Measurements from ENCODE around the gene LTBP1.

Gene LTBP1

DNA sequence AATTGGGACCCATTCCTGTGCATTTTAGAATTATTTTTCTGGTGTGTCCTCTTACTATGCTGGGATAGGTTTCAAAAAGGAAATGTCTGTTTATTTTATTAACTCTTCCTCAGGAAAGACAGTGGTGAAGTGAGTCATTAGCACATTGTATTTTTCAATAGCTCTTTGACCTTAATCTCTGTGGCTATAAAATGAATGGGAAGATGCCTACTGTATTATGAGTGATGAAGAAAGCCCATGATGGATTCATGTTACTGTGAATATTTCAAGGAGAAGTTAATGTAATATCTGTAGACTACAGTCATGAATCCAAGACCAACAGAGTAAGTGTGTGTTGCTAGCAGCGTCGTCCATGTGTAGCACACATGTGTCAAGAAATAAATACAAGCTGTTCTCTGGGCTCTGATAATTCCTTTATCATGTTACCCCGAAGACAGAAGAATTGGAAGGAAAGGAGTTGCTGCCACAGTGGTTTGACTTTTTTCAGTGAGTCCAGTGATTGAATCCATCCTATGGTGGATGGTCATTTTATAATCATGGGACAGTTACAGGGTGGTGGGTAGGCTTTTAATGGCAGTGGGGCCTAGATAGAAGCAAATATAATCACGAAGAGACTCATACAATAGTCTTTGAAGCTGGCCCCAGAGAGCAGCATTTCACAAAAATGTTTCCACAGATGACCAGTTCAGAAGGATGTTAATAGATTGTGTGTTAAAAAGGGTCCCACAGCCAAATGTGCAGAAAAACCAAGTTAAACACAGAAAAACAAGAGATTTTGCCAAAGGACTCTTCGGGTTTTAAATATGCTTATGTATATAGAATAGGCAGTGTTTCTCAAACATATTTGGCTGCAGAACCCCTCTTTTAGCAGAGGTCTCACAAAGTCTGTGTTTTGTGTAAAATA lies 290.0 kb downstream of the LTBP1 start:
- POLR2A ChIA-PET: no interaction called here
- CTCF ChIA-PET: interaction anchor here (1.9 kb wide), 1 partner anchor 202 kb away, joined by 6 read pairs; no protein-coding TSS in a partner anchor
- DNase-seq (ENCODE audit: low read depth, low spot score): no peak
- no peak overlapping the region for H3K4me3 ChIP-seq (ENCODE audit: low read depth, low read length)
- TF ChIP-seq, protein P1, sequence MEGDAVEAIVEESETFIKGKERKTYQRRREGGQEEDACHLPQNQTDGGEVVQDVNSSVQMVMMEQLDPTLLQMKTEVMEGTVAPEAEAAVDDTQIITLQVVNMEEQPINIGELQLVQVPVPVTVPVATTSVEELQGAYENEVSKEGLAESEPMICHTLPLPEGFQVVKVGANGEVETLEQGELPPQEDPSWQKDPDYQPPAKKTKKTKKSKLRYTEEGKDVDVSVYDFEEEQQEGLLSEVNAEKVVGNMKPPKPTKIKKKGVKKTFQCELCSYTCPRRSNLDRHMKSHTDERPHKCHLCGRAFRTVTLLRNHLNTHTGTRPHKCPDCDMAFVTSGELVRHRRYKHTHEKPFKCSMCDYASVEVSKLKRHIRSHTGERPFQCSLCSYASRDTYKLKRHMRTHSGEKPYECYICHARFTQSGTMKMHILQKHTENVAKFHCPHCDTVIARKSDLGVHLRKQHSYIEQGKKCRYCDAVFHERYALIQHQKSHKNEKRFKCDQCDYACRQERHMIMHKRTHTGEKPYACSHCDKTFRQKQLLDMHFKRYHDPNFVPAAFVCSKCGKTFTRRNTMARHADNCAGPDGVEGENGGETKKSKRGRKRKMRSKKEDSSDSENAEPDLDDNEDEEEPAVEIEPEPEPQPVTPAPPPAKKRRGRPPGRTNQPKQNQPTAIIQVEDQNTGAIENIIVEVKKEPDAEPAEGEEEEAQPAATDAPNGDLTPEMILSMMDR (IDR thresholded peaks at IDR 0.05; ENCODE audit: insufficient read depth, low read length, missing control alignments): no peak

DNA sequence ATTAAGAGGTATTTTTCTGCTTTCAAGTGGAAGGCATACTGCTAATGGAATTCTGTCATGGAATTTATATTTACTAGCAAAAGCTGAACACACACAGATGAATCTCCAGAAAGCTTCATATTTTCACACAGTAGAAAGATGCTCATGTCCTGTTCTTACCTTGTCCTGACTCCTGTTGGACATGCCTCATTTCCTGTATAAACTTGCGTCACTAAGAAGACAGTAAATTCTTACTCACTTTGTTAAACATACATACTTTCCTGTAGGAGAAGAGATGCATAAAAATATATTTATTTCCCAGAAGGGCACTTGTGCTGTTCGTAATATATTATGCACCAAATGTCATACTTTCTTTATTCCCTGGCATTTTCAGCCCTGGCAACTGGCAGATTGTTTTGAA lies 291.4 kb downstream of the LTBP1 start:
- ChIA-PET CTCF (interaction anchor here (1.9 kb wide), 1 partner anchor 204 kb away, joined by 6 read pairs; no protein-coding TSS in a partner anchor), POLR2A (no interaction called here)
- TF ChIP-seq, protein P1 (IDR thresholded peaks at IDR 0.05; ENCODE audit: insufficient read depth, low read length, missing control alignments): no peak
- DNase-seq (ENCODE audit: low read depth, low spot score): peak; percentile 72
- H3K4me3 ChIP-seq (ENCODE audit: low read depth, low read length): no peak overlapping the region

DNA sequence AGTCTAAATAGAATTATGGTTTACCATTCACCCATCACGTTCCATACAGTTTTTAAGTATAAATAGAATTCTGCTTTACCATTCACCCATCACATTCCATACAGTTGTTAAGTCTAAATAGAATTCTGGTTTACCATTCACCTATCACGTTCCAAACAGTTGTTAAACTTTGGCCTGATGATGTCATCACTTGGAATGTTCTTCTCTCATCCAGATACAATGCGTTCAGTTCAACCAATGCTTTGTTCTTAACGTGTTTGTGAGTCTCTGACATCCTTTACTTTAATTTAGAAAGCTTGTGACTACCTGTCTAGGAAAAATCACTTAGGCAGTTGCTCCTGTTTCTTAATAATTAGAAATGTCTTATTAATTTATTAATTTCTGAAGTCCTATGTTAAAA lies 293.4 kb downstream of the LTBP1 start:
- CTCF ChIA-PET: interaction anchor here (1.5 kb wide), 1 partner anchor 25 kb away, joined by 4 read pairs; no protein-coding TSS in a partner anchor
- H3K4me3 ChIP-seq (ENCODE audit: low read depth, low read length): no peak overlapping the region
- POLR2A ChIA-PET: no interaction called here
- no peak for DNase-seq (ENCODE audit: low read depth, low spot score)
- TF ChIP-seq, protein P1 (IDR thresholded peaks at IDR 0.05; ENCODE audit: insufficient read depth, low read length, missing control alignments): no peak

DNA sequence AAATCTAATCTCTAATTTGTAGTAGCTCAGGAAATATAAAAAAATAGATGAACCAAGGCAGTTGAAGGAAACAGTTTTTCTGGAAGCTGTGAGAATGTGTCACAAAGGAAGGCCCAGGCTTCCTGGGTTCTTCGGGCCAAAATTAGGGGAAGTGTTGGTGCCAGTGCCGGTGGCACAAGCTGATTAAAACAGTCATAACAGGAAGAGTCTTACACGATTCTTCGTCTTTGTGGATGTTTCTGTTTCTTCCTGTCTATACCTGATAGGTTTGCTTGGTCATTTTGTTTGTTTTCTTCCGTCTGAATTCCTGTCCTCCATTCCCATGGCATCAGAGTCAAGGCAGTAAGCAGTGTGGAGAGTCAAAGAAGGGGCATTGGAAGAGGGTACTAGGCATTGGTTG lies 294.3 kb downstream of the LTBP1 start:
- CTCF ChIA-PET: interaction anchor here (1.5 kb wide), 1 partner anchor 26 kb away, joined by 4 read pairs; no protein-coding TSS in a partner anchor

DNA sequence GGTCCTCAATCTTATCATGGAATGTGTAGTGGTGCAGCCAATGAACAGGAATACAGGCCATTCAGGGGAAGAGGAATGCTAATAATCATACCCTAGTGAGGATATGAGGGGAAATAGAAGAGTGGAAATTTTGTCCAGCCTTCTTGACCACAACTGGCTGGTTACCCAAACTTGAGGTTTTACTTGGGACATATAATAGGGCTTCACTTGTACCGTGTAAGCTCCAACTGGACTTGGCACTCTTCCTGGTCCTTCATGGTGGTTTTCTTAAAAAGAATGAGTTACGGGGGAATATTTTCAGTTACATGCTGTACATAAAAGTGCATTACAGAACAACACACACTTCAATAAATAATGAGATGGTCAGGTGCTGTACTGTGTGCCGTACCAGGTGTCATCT lies 294.8 kb downstream of the LTBP1 start:
- TF ChIP-seq, protein P1 (IDR thresholded peaks at IDR 0.05; ENCODE audit: insufficient read depth, low read length, missing control alignments): no peak
- DNase-seq (ENCODE audit: low read depth, low spot score): no peak
- ChIA-PET CTCF (no interaction called here), POLR2A (no interaction called here)
- H3K4me3 ChIP-seq (ENCODE audit: low read depth, low read length): no peak overlapping the region

More for the DNA sequence above, 294.3 kb downstream of the LTBP1 start:
- no peak overlapping the region for H3K4me3 ChIP-seq (ENCODE audit: low read depth, low read length)
- POLR2A ChIA-PET: no interaction called here
- no peak for DNase-seq (ENCODE audit: low read depth, low spot score)
- TF ChIP-seq, protein P1 (IDR thresholded peaks at IDR 0.05; ENCODE audit: insufficient read depth, low read length, missing control alignments): no peak

DNA sequence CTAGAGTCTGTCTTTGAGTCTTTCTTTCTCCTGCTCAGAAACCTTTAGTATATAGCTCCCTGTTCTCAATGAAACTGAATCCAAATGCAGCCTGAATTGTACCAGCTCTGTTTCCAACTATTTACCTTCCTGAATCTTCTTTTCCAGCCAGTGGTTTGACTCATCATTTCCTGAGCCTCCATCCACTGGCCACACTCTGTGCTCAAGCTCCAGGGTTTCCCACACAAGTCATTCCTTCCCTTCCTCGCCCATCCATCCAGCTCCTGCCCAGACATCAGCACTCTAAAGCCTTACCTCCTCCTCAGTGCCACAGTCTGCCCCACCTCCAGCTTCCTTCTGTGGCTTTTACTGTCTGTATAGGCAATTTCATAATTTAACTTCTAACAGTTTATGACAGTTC lies 296.1 kb downstream of the LTBP1 start:
- TF ChIP-seq, protein P1 (IDR thresholded peaks at IDR 0.05; ENCODE audit: insufficient read depth, low read length, missing control alignments): no peak
- H3K4me3 ChIP-seq (ENCODE audit: low read depth, low read length): no peak overlapping the region
- POLR2A ChIA-PET: interaction anchor here (1.1 kb wide), 1 partner anchor 108 kb away, joined by 4 read pairs; no protein-coding TSS in a partner anchor
- DNase-seq (ENCODE audit: low read depth, low spot score): no peak
- CTCF ChIA-PET: interaction anchor here (0.6 to 1.8 kb wide), 2 partner anchors 11 to 84 kb away, joined by 3 to 4 read pairs; no protein-coding TSS in a partner anchor
